ENCODE measurements around the gene ADGRL3.

- TF ChIP-seq CTCF (IDR thresholded peaks at IDR 0.05) (no peak), POLR2A (IDR thresholded peaks at IDR 0.05) (no peak)
Observed at GRCh38 chr4:61173799-61174198, 26.3 kb upstream of the ADGRL3 start.

All from thyroid gland (tissue), 4 donors.